Body of pancreas (tissue), 4 donors: ENCODE measurements around the gene SCRT2.

Experiments used
- POLR2A ChIP-seq, 3 donors: fragments of 450-650 bp; IDR thresholded peaks; one replicate each; pipeline ENCODE4 v1.6.1; 2016; ENCODE audit warnings: antibody characterized with exemption in 3 of 3, mild to moderate bottlenecking in 2 of 3
- TF ChIP-seq, protein P1 (sequence below), 7 experiments: fragments of 450-650 bp in 4 of 7; fragments of 200-600 bp in 3 of 7; sonication (generic) in 3 of 7; IDR thresholded peaks; one replicate each; pipeline ENCODE4 v1.5.1; 2016 to 2019; ENCODE audit warnings: antibody characterized with exemption in 7 of 7

GRCh38 chr20:699811-700338, 24.3 kb upstream of the SCRT2 start:
- TF ChIP-seq, protein P1, sequence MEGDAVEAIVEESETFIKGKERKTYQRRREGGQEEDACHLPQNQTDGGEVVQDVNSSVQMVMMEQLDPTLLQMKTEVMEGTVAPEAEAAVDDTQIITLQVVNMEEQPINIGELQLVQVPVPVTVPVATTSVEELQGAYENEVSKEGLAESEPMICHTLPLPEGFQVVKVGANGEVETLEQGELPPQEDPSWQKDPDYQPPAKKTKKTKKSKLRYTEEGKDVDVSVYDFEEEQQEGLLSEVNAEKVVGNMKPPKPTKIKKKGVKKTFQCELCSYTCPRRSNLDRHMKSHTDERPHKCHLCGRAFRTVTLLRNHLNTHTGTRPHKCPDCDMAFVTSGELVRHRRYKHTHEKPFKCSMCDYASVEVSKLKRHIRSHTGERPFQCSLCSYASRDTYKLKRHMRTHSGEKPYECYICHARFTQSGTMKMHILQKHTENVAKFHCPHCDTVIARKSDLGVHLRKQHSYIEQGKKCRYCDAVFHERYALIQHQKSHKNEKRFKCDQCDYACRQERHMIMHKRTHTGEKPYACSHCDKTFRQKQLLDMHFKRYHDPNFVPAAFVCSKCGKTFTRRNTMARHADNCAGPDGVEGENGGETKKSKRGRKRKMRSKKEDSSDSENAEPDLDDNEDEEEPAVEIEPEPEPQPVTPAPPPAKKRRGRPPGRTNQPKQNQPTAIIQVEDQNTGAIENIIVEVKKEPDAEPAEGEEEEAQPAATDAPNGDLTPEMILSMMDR (IDR thresholded peaks at IDR 0.05): no peak
- no peak for TF ChIP-seq POLR2A (IDR thresholded peaks at IDR 0.05)
